ENCODE data around the gene EPB41L5. TPM values are rescaled to one million over a fixed set of nuclear protein-coding genes. Genes with fewer than 3 reads are reported as not detected.
"Not testable (repeated sequence)": the region's sequence is repeated elsewhere in the genome, so short reads cannot be mapped to it uniquely, and the experiment has no call there.

The EPB41L5 gene
- total RNA-seq, 2 donors from 2014 or later: 44.9 to 51.0 TPM

GRCh38 chr2:120060088-120060623, 47.3 kb downstream of the EPB41L5 start:
- 86 to 97% methylated on average over 1 of the region's 2 CpGs for WGBS, 2 experiments (ENCODE audit: insufficient coverage in 1 of 2, insufficient read length in 1 of 2)
- H3K27ac ChIP-seq (ENCODE audit: low read depth, low read length): no peak overlapping the region
- no peaks in the 10 kb centered on the region for H3K4me1 ChIP-seq (ENCODE audit: control insufficient read depth, insufficient read depth, low read length)
- DNase-seq: no peak
- H3K9me3 Mint-ChIP-seq: peaks cover 11% of the 10 kb centered on the region
- no peaks in the 10 kb centered on the region for H3K27me3 Mint-ChIP-seq (ENCODE audit: insufficient read depth)
- H3K4me3 Mint-ChIP-seq: no peak overlapping the region
- H3K4me1 Mint-ChIP-seq: no peaks in the 10 kb centered on the region
- peaks cover 12% of the 10 kb centered on the region for H3K36me3 ChIP-seq (ENCODE audit: control insufficient read depth, insufficient read depth, low read length)
- TF ChIP-seq, protein P1, sequence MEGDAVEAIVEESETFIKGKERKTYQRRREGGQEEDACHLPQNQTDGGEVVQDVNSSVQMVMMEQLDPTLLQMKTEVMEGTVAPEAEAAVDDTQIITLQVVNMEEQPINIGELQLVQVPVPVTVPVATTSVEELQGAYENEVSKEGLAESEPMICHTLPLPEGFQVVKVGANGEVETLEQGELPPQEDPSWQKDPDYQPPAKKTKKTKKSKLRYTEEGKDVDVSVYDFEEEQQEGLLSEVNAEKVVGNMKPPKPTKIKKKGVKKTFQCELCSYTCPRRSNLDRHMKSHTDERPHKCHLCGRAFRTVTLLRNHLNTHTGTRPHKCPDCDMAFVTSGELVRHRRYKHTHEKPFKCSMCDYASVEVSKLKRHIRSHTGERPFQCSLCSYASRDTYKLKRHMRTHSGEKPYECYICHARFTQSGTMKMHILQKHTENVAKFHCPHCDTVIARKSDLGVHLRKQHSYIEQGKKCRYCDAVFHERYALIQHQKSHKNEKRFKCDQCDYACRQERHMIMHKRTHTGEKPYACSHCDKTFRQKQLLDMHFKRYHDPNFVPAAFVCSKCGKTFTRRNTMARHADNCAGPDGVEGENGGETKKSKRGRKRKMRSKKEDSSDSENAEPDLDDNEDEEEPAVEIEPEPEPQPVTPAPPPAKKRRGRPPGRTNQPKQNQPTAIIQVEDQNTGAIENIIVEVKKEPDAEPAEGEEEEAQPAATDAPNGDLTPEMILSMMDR (conservative IDR thresholded peaks at IDR 0.05): no peak
- no peak overlapping the region for H3K9ac ChIP-seq (ENCODE audit: extremely low read depth, low read length, poor library complexity, severe bottlenecking)
- peaks cover 7% of the 10 kb centered on the region for H3K9me3 ChIP-seq (ENCODE audit: control insufficient read depth, low read length)
- no peaks in the 10 kb centered on the region for H3K27me3 ChIP-seq (ENCODE audit: control insufficient read depth, insufficient read depth, low read length, poor library complexity, severe bottlenecking)
- H3K27ac Mint-ChIP-seq: no peak overlapping the region
- peaks cover 19% of the 10 kb centered on the region for H3K36me3 Mint-ChIP-seq (ENCODE audit: low read depth)
- no peak overlapping the region for H3K4me3 ChIP-seq (ENCODE audit: low read length)

DNA sequence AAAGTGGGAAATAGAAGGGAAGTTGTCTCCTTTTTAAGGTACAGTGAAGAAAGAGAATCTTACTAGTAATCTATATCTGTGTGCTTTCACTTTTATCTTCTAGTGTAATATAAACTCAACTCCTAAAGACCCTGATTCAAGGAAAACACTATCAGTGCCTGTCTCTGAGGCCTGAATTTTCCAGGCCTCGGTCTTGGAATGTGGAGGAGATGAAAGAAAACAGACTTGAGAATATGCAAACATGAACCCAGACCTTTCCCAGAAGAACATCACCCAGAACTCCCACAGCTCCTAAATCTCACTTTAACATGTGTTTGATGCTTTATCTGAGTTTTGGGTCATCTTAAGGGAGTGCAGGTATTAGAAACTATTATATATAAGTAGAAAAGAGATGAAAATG, 51.8 kb downstream of the EPB41L5 start:
- H3K27me3 ChIP-seq (ENCODE audit: control insufficient read depth, insufficient read depth, low read length, poor library complexity, severe bottlenecking): no peaks in the 10 kb centered on the region
- Mint-ChIP-seq H3K4me3 (no peak overlapping the region), H3K27ac (no peak overlapping the region), H3K36me3 (ENCODE audit: low read depth) (peaks cover 21% of the 10 kb centered on the region), H3K27me3 (ENCODE audit: insufficient read depth) (no peaks in the 10 kb centered on the region), H3K9me3 (peaks cover 3% of the 10 kb centered on the region), H3K4me1 (peaks cover 9% of the 10 kb centered on the region)
- TF ChIP-seq, protein P1 (conservative IDR thresholded peaks at IDR 0.05): no peak
- H3K27ac ChIP-seq (ENCODE audit: low read depth, low read length): no peak overlapping the region
- DNase-seq: no peak
- WGBS, 2 experiments (ENCODE audit: insufficient coverage in 1 of 2, insufficient read length in 1 of 2): 90% methylated on average over 1 of the region's 1 CpG; no CpG with 5 or more reads in 1 of the 2 experiments
- H3K9ac ChIP-seq (ENCODE audit: extremely low read depth, low read length, poor library complexity, severe bottlenecking): no peak overlapping the region
- no peaks in the 10 kb centered on the region for H3K4me1 ChIP-seq (ENCODE audit: control insufficient read depth, insufficient read depth, low read length)
- no peaks in the 10 kb centered on the region for H3K9me3 ChIP-seq (ENCODE audit: control insufficient read depth, low read length)
- peaks cover 12% of the 10 kb centered on the region for H3K36me3 ChIP-seq (ENCODE audit: control insufficient read depth, insufficient read depth, low read length)
- H3K4me3 ChIP-seq (ENCODE audit: low read length): no peak overlapping the region

- peaks cover 9% of the 10 kb centered on the region for H3K36me3 ChIP-seq (ENCODE audit: control insufficient read depth, insufficient read depth, low read length)
- no peaks in the 10 kb centered on the region for H3K9me3 ChIP-seq (ENCODE audit: control insufficient read depth, low read length)
- no peaks in the 10 kb centered on the region for H3K4me1 ChIP-seq (ENCODE audit: control insufficient read depth, insufficient read depth, low read length)
- H3K4me1 Mint-ChIP-seq: peaks cover 9% of the 10 kb centered on the region
- H3K27ac Mint-ChIP-seq: no peak overlapping the region
- TF ChIP-seq, protein P1 (conservative IDR thresholded peaks at IDR 0.05): no peak
- H3K27me3 ChIP-seq (ENCODE audit: control insufficient read depth, insufficient read depth, low read length, poor library complexity, severe bottlenecking): no peaks in the 10 kb centered on the region
- peaks cover 9% of the 10 kb centered on the region for H3K9me3 Mint-ChIP-seq
- no peak overlapping the region for H3K9ac ChIP-seq (ENCODE audit: extremely low read depth, low read length, poor library complexity, severe bottlenecking)
- no peaks in the 10 kb centered on the region for H3K27me3 Mint-ChIP-seq (ENCODE audit: insufficient read depth)
- no peak overlapping the region for H3K27ac ChIP-seq (ENCODE audit: low read depth, low read length)
- H3K4me3 ChIP-seq (ENCODE audit: low read length): no peak overlapping the region
- 87 to 90% methylated on average over 4 to 6 of the region's 6 CpGs for WGBS, 2 experiments (ENCODE audit: insufficient coverage in 1 of 2, insufficient read length in 1 of 2)
- peaks cover 28% of the 10 kb centered on the region for H3K36me3 Mint-ChIP-seq (ENCODE audit: low read depth)
- H3K4me3 Mint-ChIP-seq: no peak overlapping the region
- no peak for DNase-seq
Observed at GRCh38 chr2:120066800-120067547, 54.1 kb downstream of the EPB41L5 start.

DNA sequence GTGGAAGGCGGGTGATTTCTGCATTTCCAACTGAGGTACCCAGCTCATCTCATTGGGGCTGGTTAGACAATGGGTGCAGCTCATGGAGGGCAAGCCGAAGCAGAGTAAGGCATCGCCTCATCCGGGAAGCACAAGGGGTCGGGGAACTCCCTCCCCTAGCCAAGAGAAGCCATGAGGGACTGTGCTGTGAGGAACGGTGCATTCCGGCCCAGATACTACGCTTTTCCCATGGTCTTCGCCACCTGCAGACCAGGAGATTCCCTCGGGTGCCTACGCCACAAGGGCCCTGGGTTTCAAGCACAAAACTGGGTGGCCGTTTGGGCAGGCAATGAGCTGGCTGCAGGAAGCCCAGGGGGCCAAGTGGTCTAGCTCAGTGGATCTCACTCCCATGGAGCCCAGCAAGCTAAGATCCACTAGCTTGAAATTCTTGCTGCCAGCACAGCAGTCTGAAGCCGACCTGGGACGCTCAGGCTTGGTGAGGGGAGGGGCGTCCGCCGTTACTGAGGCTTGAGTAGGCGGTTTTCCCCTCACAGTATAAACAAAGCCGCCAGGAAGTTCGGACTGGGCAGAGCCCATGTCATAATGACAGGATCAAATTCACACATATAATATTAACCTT, 55.3 kb downstream of the EPB41L5 start:
- not testable (repeated sequence) for H3K27ac Mint-ChIP-seq; H3K4me1 ChIP-seq (ENCODE audit: control insufficient read depth, insufficient read depth, low read length); H3K27me3 ChIP-seq (ENCODE audit: control insufficient read depth, insufficient read depth, low read length, poor library complexity, severe bottlenecking); H3K4me1 Mint-ChIP-seq; H3K9ac ChIP-seq (ENCODE audit: extremely low read depth, low read length, poor library complexity, severe bottlenecking); H3K27ac ChIP-seq (ENCODE audit: low read depth, low read length); H3K9me3 Mint-ChIP-seq; H3K4me3 Mint-ChIP-seq; DNase-seq; H3K36me3 ChIP-seq (ENCODE audit: control insufficient read depth, insufficient read depth, low read length); H3K27me3 Mint-ChIP-seq (ENCODE audit: insufficient read depth); H3K4me3 ChIP-seq (ENCODE audit: low read length); H3K9me3 ChIP-seq (ENCODE audit: control insufficient read depth, low read length)
- 92 to 96% methylated on average over 12 to 20 of the region's 20 CpGs for WGBS, 2 experiments (ENCODE audit: insufficient coverage in 1 of 2, insufficient read length in 1 of 2)
- H3K36me3 Mint-ChIP-seq (ENCODE audit: low read depth): peaks cover 28% of the 10 kb centered on the region

All from endodermal cell (in vitro differentiated cells).